Spleen (tissue), 11 donors: ENCODE data around the gene TEPSIN. TPM values are rescaled to one million over a fixed set of nuclear protein-coding genes. Genes with fewer than 3 reads are reported as not detected.
A peak's percentile ranks its signal among the peaks of the same experiment; 100 is the strongest.

Experiments used
- DNase-seq: peaks from one replicate; pipeline ENCODE4 v3.0.0-alpha.2; 2020
- H3K27ac ChIP-seq, 8 donors: fragments of 200-600 bp; sonication (generic) in 7 of 8; 1 replicate in 4 of 8; 2 replicates in 4 of 8; pipeline versions ENCODE4 v1.5.0 to v1.8.0; 2016 to 2021; ENCODE audit warnings: inconsistent platforms in 4 of 8, mild to moderate bottlenecking in 4 of 8, moderate library complexity in 1 of 8
- H3K27me3 ChIP-seq, 7 donors: fragments of 200-600 bp; sonication (generic) in 6 of 7; replicated peaks in 1 of 7; 1 replicate in 4 of 7; 2 replicates in 3 of 7; pipeline versions ENCODE4 v1.5.0 to v1.8.0; 2016 to 2021; ENCODE audit warnings: inconsistent platforms in 3 of 7, mild to moderate bottlenecking in 1 of 7
- H3K36me3 ChIP-seq, 6 donors: fragments of 200-600 bp; sonication (generic) in 5 of 6; 1 replicate in 4 of 6; 2 replicates in 2 of 6; pipeline versions ENCODE4 v1.5.0 to v1.8.0; 2016 to 2021; ENCODE audit warnings: inconsistent platforms in 2 of 6
- H3K4me1 ChIP-seq, 6 donors: fragments of 200-600 bp; sonication (generic) in 5 of 6; 1 replicate in 3 of 6; 2 replicates in 3 of 6; pipeline versions ENCODE4 v1.5.0 to v1.8.0; 2016 to 2021; ENCODE audit warnings: inconsistent platforms in 3 of 6
- H3K4me3 ChIP-seq, 8 donors: fragments of 200-600 bp; sonication (generic) in 7 of 8; 1 replicate in 4 of 8; 2 replicates in 4 of 8; pipeline versions ENCODE4 v1.5.0 to v1.8.0; 2016 to 2021; ENCODE audit warnings: inconsistent platforms in 4 of 8, mild to moderate bottlenecking in 4 of 8, moderate library complexity in 2 of 8
- H3K9me3 ChIP-seq, 8 donors: fragments of 200-600 bp; sonication (generic) in 7 of 8; 1 replicate in 4 of 8; 2 replicates in 4 of 8; pipeline versions ENCODE4 v1.5.0 to v1.8.0; 2016 to 2021; ENCODE audit warnings: inconsistent platforms in 4 of 8
- CTCF ChIP-seq, 11 experiments: fragments of 200-600 bp in 7 of 11; fragments of 450-650 bp in 4 of 11; sonication (generic) in 4 of 11; IDR thresholded peaks in 8 of 11; conservative IDR thresholded peaks in 3 of 11; 1 replicate in 7 of 11; 2 replicates in 4 of 11; pipeline versions ENCODE4 v1.4.0 to v1.8.0; 2016 to 2021; ENCODE audit warnings: antibody characterized with exemption in 11 of 11, inconsistent platforms in 4 of 11, mild to moderate bottlenecking in 1 of 11
- POLR2A ChIP-seq, 3 donors: fragments of 450-650 bp; IDR thresholded peaks; one replicate each; pipeline ENCODE4 v1.5.1; 2017; ENCODE audit warnings: antibody characterized with exemption in 3 of 3, mild to moderate bottlenecking in 1 of 3
- POLR2AphosphoS5 ChIP-seq, 3 donors: sonication (generic); formaldehyde crosslinking; IDR thresholded peaks; one replicate each; pipeline ENCODE4 v1.5.1; 2017; ENCODE audit warnings: antibody characterized with exemption in 3 of 3
- WGBS, 5 donors: extraction: QIAGEN DNeasy Blood & Tissue Kit in 3 of 5; methylation state at CpG; one replicate each; pipeline versions ENCODE4 v1.1.5 to v1.1.7; 2013 to 2018; 5-methylcytosine and 5-hydroxymethylcytosine counted together
- intact Hi-C: fragments of 100-400 bp; cut with DNase I; formaldehyde crosslinking; loops from one replicate; pipeline ENCODE4 v1.15.0; 2023; ENCODE audit warnings: low total_unique reads
- polyA plus RNA-seq, 3 donors: library from polyadenylated mRNA; stranded (reverse); fragments of 200-250 nt; gene quantifications; one replicate each; pipeline ENCODE4 v1.2.1, GENCODE V29; 2013
- total RNA-seq, 7 donors: library from RNA; depleted of rRNA in 3 of 7; stranded (reverse); fragments of >200 nt in 3 of 7; fragmentation: NEBNext Ultra II Directional in 4 of 7; extraction: Animal tissue kit (Norgen Biotek cat#: 25700) in 4 of 7; gene quantifications; one replicate each; pipeline versions ENCODE4 v1.1.0 to v1.2.1, GENCODE V29; 2016 to 2021
- donor health status: healthy with polysubstance abuse.
- donor health status: DM: no; HTN: no; CAD: no; lungs with moderate emphysema.
- donor health status: DM: no; HTN: no; CAD: no.
- donor health status: Bipolar disorder and iron deficiency.
- donor health status: healthy.
- donor health status: DM: no; HTN: no; CAD: no.
- donor health status: DM: yes; HTN: yes; CAD: no.

Gene TEPSIN
- total and polyA plus RNA-seq, 10 donors = 36.9 to 88.8 (median 72.3) TPM

- TF ChIP-seq POLR2AphosphoS5 (IDR thresholded peaks at IDR 0.05) (peak in 1 of 3 donors; percentile 30), POLR2A (IDR thresholded peaks at IDR 0.05) (no peak)
- no peak overlapping the region for H3K27ac ChIP-seq
- 85 to 99% (median 92%) methylated on average over 17 to 21 of the region's 21 CpGs for WGBS, 5 donors
- no peaks in the 10 kb centered on the region for H3K27me3 ChIP-seq
- intact Hi-C loops = no loop called here
- H3K36me3 ChIP-seq = peaks cover 0 to 62% (median 28%) of the 10 kb centered on the region in 6 donors
- DNase-seq = no peak
- H3K4me1 ChIP-seq = peaks cover 19 to 62% (median 52%) of the 10 kb centered on the region in 6 donors
- H3K4me3 ChIP-seq = peak overlapping the region in 1 of 8 donors; percentile 100
- no peaks in the 10 kb centered on the region for H3K9me3 ChIP-seq
Observed at GRCh38 chr17:81236784-81237183, 2.1 kb downstream of the TEPSIN start.

- no peak overlapping the region for H3K27ac ChIP-seq
- TF ChIP-seq CTCF (IDR thresholded peaks at IDR 0.05 in 8 of 11, conservative IDR thresholded peaks at IDR 0.05 in 3 of 11) (no peak), POLR2A (IDR thresholded peaks at IDR 0.05) (no peak), POLR2AphosphoS5 (IDR thresholded peaks at IDR 0.05) (no peak)
- peaks cover 19 to 55% (median 45%) of the 10 kb centered on the region in 6 donors for H3K4me1 ChIP-seq
- intact Hi-C loops = no loop called here
- no peaks in the 10 kb centered on the region for H3K9me3 ChIP-seq
- H3K27me3 ChIP-seq = no peaks in the 10 kb centered on the region
- H3K36me3 ChIP-seq = peaks cover 0 to 62% (median 35%) of the 10 kb centered on the region in 6 donors
- no peak for DNase-seq
- no peak overlapping the region for H3K4me3 ChIP-seq
- WGBS, 5 donors = 91 to 94% (median 93%) methylated on average over 26 to 32 of the region's 32 CpGs
Observed at GRCh38 chr17:81235822-81236740, 2.8 kb downstream of the TEPSIN start.

GRCh38 chr17:81234940-81235821, 3.7 kb downstream of the TEPSIN start:
- H3K36me3 ChIP-seq = peaks cover 0 to 69% (median 44%) of the 10 kb centered on the region in 6 donors

More at GRCh38 chr17:81234940-81235821, 3.7 kb downstream of the TEPSIN start:
- WGBS, 5 donors = 85 to 91% (median 89%) methylated on average over 15 to 26 of the region's 26 CpGs
- H3K4me1 ChIP-seq = peaks cover 18 to 48% (median 36%) of the 10 kb centered on the region in 6 donors
- H3K27ac ChIP-seq = no peak overlapping the region
- intact Hi-C loops = no loop called here
- no peak overlapping the region for H3K4me3 ChIP-seq
- DNase-seq = no peak
- H3K9me3 ChIP-seq = no peaks in the 10 kb centered on the region
- no peak for TF ChIP-seq POLR2A (IDR thresholded peaks at IDR 0.05)
- no peak for TF ChIP-seq POLR2AphosphoS5 (IDR thresholded peaks at IDR 0.05)
- TF ChIP-seq CTCF (IDR thresholded peaks at IDR 0.05 in 8 of 11, conservative IDR thresholded peaks at IDR 0.05 in 3 of 11) = no peak
- H3K27me3 ChIP-seq = no peaks in the 10 kb centered on the region
